Sciatic nerve (tissue), 2 donors: ENCODE results near the gene PON1. TPM values are rescaled to one million over a fixed set of nuclear protein-coding genes. Genes with fewer than 3 reads are reported as not detected.

ENCODE experiments used
- ATAC-seq: fragments of 200-7000 bp; cut with Tn5 transposase; one replicate; pipeline ENCODE4 v1.9.1; 2020; ENCODE audit warnings: mild to moderate bottlenecking, moderate library complexity
- DNase-seq: peaks from one replicate; pipeline ENCODE4 v3.0.0-alpha.2; 2020; ENCODE audit warnings: low spot score
- intact Hi-C: fragments of 100-400 bp; cut with DNase I; formaldehyde crosslinking; loops from one replicate; pipeline ENCODE4 v1.14.2; 2022
- total RNA-seq: library from RNA; stranded (reverse); fragmentation: NEBNext Ultra II Directional; extraction: Animal tissue kit (Norgen Biotek cat#: 25700); gene quantifications from one replicate; pipeline ENCODE4 v1.2.1, GENCODE V29; 2021
- donor health status: DM: no; HTN: no; CAD: no.
- donor health status: DM: no; HTN: no; CAD: no.

Gene PON1
- total RNA-seq: not detected

GRCh38 chr7:95324431-95324830, at the start of gene PON1:
TSS of gene PON1 (minus strand) at chr7:95324532. CDS start at chr7:95324475, 57 bp downstream.
- ATAC-seq (no peak), DNase-seq (no peak)
- intact Hi-C loops: no loop called here

GRCh38 chr7:95373323-95373722, 49.0 kb upstream of the PON1 start:
- no peak for DNase-seq
- ATAC-seq: no peak
- intact Hi-C loops: no loop called here

- ATAC-seq (no peak), DNase-seq (no peak)
- intact Hi-C loops: no loop called here
Measured at GRCh38 chr7:95368235-95368634, 43.9 kb upstream of the PON1 start.

DNA sequence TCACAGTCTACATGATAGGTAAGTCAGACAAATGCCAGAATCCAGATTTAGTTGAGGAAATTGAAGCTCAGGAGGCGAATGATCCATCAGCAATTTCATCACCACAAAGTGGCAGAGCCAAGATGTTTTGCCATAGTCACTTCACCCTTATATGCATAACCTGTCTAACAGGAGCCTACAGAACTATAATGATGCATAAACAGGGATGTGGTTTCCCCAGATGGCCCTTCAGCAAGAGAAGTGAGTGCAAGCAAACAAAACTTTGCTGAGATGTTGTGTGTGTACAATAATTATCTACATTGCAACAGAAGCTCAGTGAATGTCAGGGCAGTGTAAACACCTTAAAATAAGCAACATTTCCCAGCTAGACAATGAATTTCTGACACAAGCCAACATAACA, 43.3 kb upstream of the PON1 start:
- intact Hi-C loops: no loop called here
- DNase-seq (no peak), ATAC-seq (no peak)

GRCh38 chr7:95365151-95365550, 40.8 kb upstream of the PON1 start:
- no peak for ATAC-seq
- intact Hi-C loops: no loop called here
- no peak for DNase-seq

- no peak for ATAC-seq
- intact Hi-C loops: no loop called here
- DNase-seq: no peak
Measured at GRCh38 chr7:95357623-95358022, 33.3 kb upstream of the PON1 start.

DNA sequence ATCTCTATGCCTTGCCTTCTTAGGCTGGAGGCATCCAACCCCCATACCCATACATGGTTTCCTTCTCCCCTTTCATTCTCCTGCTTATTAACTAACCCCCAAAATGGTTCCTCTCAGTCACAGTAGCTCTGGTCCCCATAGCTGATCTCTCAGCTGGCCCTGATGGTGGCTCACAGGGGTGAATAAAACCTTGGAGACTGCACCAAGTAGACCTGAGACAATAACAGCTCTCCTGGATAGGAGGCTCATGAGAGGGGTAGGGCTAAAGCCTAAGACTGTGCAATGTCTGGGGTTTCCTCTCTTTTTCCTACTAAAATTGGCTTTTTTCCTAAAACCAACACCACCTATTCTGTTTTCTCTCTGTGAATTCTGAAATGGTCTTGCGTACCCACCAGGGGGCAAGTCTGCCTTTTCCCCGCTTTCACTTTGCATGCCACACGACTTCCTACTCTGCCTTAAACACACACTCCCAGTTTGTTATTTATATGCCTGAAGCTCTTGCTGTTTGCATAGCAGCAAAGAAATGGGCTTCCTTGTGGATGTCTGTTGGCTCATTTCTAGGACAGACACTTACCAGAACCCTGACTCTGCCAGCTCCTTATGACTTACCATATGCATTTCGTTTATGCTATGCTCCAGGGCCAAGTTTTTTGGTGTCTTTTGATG, 18.4 kb upstream of the PON1 start:
- no peak for DNase-seq
- intact Hi-C loops: no loop called here
- no peak for ATAC-seq

- intact Hi-C loops: no loop called here
- ATAC-seq (no peak), DNase-seq (no peak)
Measured at GRCh38 chr7:95342029-95342428, 17.7 kb upstream of the PON1 start.

DNA sequence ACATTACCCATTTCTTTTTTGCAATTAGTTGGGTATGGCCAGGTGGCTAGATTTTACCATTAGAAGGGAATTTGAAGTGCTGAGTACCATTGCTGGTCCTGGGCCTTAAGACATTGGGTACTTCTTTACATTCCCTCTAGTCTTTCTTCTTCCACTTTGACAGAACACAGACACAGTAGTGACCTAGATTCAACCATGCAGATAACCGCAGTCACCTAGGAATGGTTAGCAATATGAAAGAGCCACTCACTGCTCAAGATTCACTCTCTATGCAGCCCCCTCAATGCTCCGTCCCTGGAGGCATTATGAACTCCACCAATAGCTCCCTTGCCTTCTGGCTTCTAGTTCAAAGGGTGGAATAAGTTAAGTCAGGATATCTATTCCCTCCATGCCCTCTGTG, 16.2 kb upstream of the PON1 start:
- ATAC-seq (no peak), DNase-seq (no peak)
- intact Hi-C loops: no loop called here

DNA sequence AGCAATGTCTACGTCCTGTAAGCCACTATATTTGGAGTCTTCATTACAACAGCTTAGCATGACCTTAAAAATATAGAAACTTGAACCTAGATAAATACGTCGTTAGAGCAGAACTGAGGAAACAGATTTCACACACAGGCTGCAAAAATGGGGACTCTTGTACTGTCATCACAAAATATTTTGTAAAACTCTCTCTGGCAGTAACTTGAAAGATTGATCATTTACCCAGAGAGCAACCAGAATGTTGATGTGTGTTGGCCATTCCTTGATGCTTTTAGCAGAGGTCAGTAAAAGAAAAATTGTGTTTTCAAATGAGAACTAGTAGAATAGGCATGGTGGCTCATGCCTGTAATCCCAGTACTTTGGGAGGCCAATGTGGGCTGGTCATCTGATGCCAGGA, 14.5 kb upstream of the PON1 start:
- intact Hi-C loops: no loop called here
- DNase-seq (no peak), ATAC-seq (no peak)

DNA sequence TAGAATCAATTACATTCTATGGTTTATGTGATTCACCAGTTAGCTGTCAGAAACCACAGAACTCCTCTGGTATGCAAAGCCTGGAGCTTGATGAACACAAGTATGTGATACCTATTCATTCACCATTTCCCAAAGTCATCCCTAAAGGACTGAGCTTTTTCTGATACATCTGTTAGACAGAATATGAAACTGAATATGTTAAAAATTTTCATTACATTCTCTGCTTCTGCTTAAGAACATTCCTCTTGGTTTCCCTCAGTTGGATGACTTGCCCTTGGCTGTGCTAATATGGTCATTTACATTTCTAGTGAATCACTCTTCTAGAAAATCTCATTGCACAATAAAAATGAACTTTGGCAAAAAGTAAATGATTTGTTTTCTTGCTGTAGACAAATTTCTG, 10.8 kb upstream of the PON1 start:
- DNase-seq: no peak
- no peak for ATAC-seq
- intact Hi-C loops: no loop called here

- intact Hi-C loops: no loop called here
- DNase-seq (no peak), ATAC-seq (no peak)
Measured at GRCh38 chr7:95334447-95334846, 10.1 kb upstream of the PON1 start.

GRCh38 chr7:95330961-95331337, 6.6 kb upstream of the PON1 start:
- no peak for DNase-seq
- no peak for ATAC-seq
- intact Hi-C loops: no loop called here

GRCh38 chr7:95330204-95330960, 6.0 kb upstream of the PON1 start:
- no peak for ATAC-seq
- DNase-seq: no peak
- intact Hi-C loops: no loop called here

DNA sequence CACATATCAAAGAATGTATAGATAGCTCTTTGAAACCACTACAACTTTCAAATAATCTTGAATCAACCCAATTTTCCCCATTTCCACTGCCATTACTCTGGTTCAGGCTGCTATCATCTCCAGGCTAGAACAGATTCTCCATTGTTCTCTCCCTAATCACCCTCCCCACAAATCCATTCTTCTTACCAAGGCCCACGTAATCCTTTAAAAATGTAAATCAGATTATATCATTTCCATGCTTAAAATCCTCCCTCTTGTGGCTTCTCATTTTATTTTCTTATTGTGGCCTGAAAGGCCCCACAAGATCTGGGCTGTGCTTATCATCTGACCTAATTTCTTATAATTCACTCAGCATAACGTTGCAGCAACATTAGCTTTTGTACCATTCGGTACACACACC, 3.0 kb upstream of the PON1 start:
- ATAC-seq: no peak
- DNase-seq: no peak
- intact Hi-C loops: no loop called here

- ATAC-seq: no peak
- intact Hi-C loops: no loop called here
- no peak for DNase-seq
Measured at GRCh38 chr7:95323410-95324129, 762 bp downstream of the PON1 start.

- DNase-seq: no peak
- intact Hi-C loops: no loop called here
- ATAC-seq: no peak
Measured at GRCh38 chr7:95322854-95323253, 1.5 kb downstream of the PON1 start.

DNA sequence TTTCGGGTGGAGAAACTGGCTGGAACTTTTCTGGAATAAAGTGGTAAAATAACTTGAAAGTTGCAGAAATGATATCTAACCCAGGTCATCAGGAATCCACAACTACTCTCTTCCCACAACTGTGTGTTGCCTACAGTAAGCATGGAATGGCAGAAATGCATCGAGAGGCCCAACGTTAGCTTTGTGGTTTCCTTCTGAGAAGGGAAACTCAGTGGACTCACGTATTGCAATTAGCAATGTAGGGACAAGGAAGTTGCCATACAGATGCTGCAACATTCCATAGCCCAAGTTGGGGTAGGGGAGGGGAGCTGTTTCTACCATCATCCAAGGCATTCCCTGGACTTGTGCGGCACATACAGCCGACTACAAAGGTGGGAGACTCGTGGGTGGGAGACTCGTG, 1.9 kb downstream of the PON1 start:
- DNase-seq: no peak
- intact Hi-C loops: no loop called here
- no peak for ATAC-seq

DNA sequence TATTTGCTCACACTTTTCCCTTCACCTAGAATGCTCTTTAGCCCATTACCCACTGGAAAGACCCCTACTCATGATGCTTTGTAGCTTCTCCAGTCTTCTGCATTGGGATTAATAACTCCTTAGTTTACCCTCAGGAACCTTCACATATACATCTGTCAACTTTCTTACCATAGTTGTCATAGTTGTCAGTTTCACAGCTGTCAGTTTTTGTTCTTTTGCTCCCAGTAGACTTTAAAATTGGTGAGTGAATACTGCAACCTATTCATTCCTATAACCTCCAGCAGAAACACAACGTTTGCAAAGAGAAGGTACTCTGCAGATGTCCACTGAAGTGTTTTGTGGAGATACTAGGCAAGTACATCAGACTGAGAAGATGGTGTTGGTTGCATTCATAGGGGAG, 2.6 kb downstream of the PON1 start:
- DNase-seq: no peak
- ATAC-seq: no peak
- intact Hi-C loops: no loop called here

DNA sequence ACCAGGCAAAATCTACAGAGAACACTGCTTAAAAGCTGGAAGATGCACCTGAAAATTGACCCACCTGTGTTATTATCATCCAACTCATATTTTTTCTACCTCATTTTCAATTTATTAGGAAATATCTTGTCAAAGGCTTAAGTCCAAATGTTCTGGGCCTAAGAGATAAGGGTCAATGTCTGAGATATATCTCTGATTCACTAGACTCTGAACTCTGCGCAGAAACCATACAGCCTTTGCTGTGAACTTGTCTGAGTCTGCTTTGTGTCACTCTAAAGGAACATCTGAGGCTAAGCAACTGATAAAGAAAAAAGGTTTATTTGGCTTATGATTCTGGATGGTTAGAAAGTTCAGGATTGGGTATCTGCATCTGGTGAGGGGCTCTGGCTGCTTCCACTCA, 3.7 kb downstream of the PON1 start:
- DNase-seq (no peak), ATAC-seq (no peak)
- intact Hi-C loops: no loop called here
